Stimulated activated CD4-positive, alpha-beta T cell treated with anti-CD3 and anti-CD28 coated beads, TNF-alpha, amount 100 ng/mL, for 48 hours (primary cell): Measurements from ENCODE around the gene GPSM3.
"Not testable (repeated sequence)": the region's sequence is repeated elsewhere in the genome, so short reads cannot be mapped to it uniquely, and the experiment has no call there.

Experiments
- DNase-seq, 3 donors: peaks; one replicate each; pipeline ENCODE4 v3.0.0-alpha.2; 2020; ENCODE audit warnings: low read depth in 3 of 3

GPSM3 gene

DNA sequence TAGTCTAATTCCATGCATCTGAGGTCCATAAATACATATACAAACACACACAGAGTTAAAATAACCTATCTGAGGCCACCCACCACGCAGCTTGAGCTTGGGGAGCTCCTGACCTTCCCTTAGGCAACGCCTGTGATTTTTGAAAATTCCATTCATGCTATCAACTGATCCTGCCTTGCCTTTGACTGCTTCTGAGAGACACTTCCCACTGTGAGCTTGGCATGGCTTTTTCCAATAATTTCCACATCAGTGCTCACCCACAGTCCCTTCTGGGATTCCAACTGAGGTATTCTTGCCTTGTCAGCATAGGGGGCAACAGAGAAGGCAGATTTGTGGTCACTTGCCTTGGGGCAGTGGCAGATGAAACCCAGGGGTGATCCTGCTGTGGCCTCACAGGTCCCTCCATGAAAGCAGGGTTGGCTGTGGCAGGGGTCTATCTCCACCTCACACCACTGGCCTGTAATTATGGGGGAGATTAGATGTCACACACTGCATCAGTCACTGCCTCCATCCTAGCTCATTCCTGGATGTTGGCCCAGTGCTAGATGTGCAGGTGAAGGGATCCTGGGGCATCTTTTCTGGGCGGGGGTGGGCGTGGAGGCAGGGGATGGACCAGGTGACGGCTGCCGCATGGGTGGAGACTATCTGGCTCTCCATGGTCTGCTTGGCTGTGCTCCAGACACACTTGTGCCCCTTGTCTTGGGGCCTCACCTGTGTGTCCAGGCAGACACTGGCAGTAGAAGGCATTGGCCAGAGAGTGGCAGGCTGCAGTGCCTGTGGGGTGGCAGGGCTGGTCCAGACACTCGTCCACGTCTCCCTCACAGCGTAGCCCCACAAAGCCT lies 11.2 kb upstream of the GPSM3 start:
- DNase-seq, result no peak

DNA sequence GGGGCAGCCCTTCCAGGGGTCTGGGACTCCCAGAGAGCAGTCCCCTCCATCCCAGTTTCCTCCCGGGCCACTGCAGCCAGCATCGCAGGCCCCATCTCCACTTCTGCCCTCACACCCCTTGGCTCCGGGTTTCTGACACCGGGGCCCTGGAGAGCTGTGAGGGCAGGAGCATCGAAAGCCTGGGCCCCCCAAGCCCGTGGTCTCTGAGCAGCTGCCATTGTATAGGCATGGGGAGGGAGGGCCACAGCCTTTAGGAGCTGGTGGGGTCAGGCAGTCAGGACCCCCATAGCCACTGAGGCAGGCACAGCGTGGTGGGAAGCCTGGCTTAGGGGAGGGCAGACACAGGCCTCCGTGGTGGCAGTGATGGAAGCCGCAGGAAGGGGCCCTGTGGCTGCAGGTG lies 9.7 kb upstream of the GPSM3 start:
- no peak for DNase-seq

DNA sequence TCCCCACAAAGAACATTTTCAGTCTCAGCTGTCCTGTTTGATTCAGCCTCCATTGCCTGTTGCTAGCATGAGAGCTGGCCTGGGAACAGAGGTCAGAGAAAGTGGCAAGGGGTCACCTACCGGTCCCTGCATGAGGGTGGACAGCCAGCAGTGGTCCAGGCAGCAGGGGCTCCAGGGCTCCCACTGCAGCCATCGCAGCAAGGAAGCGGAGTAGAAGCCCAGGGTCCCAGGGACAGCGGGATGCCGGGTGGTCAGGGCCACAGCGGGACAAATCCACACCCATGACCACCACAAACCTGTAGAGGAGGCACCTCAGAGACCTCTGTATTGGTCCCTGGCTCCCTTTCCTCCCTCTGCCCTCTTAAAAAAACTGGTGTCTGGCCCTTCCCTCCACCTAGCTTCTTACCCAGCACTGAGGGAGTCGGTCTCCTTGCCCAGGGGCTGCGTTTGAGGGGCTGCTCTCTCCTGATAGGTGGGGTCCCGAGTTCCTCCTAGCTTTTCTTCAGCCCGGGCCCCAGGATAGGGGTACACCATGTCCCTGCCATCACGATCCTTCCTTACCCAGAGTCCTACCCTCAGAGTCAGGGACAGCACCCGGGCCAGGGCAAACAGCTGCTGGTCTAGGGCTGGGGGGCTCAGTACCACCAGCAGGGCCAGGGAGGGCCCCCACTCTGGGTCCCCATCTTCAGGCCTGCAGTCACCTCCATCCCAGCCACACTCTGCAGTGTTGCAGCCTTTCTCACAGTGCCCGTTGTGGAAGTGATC lies 8.4 kb upstream of the GPSM3 start:
- no peak for DNase-seq

DNA sequence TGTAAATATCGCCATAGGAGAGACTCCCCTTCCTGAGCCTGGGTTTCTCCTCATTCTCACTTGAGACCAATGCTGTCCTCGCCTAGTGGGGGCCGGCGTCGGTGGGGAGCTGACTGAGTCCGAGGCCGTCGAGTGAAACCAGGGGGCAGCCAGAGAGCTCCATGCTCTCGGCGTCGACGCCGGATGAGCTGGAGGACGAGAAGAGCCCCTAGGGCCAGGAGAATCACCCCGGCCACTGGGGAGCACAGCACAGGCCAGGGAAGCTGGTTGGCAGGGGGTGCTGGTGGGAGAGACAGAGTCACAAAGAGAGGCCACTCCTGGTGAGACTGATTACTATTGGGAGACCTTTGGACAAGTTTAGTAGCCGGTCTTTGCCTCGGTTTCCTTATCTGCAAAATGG lies 6.4 kb upstream of the GPSM3 start:
- DNase-seq, result no peak

DNA sequence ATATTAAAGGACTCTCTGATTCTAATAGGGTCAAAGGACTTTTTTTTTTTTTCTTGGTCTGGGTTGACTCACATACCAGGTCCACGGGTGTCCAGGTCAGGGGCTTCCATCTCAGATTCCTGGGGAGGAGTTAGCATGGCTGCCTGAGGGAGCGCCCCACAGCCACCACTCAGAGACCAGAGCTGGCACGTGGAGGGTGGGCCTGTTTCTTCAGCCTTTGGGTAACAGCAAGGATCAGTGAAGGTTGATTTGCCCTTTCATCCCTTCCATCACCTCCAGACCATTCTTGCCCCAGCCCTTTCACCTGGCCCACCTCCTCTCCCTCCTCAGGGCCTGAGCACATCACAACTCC lies 5.9 kb upstream of the GPSM3 start:
- no peak for DNase-seq

DNA sequence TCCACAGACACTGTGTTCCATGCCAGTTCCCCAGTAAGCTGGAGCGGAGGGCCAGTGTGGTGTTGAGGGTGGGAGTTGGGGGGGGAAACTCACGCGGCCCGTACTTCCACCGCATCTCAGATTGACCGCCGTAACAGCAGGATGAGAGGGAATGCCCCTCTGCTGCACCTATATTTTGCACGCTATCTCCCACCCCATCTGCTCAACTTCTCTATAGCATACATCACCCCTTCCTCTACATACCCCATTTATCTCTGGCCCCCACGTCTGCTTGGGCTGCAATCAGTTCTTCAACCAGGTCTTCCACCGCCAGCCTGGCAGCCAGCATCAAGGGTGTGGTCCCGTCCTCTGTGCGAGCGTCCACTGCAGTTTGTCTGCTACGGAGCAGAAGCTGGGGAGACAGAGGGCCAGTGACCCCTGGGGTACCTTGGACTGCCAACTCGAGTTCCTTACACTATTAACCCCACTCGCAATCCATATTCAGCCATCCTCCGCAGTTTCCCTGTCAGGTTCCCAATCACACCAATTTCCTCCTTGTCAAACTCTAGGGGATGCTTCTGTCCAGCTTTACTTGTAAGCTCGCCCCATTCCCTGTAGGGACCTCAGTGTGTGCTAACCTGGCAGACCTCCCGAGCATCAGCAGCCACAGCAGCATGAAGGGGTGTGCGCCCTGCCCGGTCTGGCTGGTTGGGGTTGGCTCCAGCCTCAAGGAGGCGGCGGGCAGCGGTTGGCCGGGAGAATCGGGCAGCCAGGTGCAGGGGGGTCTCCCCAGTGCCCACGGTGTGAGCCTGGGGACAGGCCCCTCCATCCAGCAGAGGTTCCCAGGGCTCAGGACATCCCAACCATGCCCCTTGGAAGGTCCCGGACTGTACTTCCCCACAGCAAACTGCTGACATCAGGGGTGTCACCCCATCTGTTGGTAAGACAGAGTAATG lies 4.5 kb upstream of the GPSM3 start:
- no peak for DNase-seq

DNA sequence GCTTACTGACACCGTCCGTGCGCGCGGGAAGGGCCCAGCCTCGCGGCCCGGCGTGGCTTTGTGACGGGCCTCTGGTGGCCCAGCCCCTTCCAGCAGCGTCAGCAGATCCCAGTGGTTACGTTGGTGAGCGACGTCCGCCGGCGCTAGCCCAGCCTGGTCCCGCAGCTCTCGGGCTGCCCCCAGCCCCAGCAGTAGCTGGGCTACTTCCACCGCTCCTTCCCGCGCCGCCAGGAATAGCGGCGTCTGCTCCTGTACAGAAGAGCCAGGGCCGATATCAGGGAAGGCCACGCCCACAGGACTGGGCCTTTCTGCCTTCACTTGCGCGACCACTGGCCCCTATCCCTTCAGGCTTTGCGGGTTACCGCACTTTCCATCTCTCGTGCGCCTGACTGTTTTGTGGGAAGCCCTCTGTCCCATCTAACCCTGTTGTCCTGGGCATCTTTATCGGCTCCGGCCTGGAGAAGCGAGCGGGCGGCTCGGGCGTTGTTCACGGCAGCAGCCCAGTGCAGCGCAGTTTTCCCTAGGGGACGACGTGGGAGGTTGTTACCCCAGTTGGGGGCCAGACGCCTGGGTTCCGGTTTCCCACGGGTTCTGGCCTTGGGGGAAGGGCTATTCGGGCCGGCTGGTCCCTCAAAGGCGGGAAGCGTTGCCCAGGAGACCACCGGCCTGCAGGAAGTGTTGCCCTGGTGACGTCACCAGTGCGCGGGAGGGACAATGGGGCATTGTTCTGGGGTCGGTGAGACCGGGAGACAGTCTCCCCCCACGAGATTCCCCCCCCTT lies 3.6 kb upstream of the GPSM3 start:
- peak in 1 of 3 donors; percentile 61 for DNase-seq

DNA sequence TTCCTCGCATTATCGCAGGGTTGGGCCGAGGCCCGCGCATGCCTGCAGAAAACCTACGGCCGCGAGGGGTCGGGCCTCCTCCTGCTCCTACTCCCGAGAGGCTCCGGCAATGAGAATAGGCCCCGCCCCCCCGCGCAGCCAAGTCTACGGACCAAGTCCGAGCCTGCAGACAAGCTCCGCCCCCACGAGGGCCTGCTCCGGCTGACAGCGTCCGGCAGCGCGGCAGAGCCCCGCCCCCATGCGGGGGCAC lies 3.1 kb upstream of the GPSM3 start:
- DNase-seq, result peak; percentile 100

DNA sequence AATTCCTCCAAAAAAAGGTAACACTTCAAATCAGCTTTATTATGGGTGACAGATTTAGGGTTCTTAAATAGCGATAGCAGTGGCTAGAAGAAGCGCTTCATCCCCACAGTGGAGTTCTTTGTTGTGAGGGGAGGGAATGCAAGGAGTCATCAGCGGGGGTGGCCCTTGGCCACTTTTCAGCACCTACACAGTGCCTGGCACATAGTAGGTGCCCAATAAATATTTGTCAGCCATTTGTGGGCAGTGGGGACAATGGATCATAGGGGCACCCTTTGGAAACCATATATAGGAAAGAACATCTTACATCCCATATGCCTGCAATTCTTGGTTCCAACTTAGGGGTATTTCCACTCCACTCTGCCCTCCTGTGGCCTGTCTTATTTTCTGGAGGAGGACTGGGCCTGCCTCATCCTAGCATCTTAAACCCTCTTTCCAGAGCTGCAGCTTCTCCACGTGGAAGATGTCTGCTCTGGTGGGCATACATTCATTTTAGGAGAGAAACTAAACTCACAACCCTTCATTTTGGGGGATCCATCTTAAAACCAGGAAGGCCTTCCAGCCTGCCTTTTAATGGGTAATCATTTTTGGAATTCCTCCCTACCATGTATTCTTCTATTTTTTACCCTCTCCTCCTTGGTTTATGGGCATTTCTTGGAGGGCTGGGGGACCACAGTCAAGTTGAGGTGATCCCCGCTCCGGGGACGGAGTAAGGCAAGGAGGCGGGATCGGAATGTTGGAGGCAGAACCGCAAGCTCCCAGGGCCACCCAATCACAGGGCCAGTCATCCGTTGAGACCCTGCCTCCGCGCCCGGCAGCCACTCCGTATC lies 2.6 kb upstream of the GPSM3 start:
- DNase-seq, result no peak

DNA sequence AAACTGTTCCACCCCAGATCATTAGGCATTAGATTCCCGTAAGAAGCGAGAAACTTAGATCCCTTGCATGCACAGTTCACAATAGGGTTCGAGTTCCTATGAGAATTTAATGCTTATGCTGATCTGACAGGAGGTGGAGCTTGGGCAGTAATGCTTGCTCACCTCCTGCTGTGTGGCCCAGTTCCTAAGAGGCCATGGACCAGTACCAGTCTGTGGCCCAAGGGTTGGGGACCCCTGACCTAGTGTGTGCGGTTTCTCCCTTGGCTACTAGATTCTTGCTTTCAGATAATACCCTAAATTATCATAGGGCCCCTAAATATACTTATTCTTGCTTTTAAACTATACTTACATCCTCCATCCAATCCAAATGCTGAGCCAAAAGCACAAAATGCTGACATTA lies 1.9 kb upstream of the GPSM3 start:
- DNase-seq, result no peak

DNA sequence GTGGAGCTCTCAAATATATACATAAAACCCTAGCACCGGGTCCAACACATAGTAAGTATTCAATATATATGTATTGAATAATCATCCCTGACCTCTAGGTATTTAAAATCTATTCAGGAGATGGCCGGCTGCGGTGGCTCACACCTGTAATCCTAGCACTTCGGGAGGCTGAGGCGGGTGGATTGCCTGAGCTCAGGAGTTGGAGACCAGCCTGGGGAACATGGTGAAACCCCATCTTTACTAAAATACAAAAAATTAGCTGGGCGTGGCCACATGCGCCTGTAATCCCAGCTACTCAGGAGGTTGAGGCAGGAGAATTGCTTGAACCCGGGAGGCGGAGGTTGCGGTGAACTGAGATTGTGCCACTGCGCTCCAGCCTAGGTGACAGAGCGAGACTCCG lies 653 bp upstream of the GPSM3 start:
- DNase-seq, result not testable (repeated sequence)

DNA sequence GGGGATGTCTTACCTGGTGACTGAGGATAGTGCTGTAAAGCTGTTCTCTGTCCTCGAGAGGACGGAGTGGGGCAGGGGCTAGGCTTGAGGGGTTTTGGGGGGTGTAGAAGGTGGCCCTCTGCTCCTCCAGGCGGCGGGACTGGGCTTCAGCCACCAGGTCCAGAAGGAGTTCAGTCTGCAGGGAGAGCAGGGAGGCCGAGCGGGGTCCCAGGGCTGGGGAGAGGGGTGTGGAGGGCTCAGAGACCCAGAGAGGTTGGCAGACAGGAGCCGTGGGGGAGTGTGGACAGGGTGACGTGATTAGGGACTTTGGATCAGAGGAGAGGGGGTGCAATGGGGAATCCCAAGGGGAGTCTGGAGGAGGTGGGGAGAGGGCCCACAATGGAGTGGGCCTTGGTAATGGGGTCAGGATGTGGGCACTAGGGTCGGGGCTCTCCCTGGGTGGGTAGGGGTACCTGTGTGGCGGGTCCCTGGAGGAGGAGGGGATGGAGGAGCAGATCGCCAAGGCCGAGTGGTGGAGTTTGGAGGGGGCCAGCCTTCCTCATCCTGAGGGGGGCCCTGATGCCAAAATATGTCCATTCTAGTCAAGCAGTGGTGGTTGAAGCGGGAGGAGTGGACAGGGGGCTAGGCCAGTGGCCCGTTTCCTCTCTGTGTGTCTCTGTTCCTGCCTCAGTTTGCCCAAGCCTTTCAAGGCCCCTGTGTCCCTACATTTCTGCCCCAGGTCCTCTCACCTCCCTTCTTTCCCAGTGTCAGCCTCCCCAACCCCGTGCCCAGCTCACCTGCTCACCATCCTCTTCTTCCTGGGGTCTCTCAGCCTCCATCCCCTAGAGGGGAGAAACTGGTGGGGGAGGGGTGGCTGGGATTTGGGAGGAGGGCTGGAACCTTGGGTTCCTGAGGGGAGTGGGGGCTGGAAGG lies 491 bp downstream of the GPSM3 start:
- DNase-seq, result no peak

DNA sequence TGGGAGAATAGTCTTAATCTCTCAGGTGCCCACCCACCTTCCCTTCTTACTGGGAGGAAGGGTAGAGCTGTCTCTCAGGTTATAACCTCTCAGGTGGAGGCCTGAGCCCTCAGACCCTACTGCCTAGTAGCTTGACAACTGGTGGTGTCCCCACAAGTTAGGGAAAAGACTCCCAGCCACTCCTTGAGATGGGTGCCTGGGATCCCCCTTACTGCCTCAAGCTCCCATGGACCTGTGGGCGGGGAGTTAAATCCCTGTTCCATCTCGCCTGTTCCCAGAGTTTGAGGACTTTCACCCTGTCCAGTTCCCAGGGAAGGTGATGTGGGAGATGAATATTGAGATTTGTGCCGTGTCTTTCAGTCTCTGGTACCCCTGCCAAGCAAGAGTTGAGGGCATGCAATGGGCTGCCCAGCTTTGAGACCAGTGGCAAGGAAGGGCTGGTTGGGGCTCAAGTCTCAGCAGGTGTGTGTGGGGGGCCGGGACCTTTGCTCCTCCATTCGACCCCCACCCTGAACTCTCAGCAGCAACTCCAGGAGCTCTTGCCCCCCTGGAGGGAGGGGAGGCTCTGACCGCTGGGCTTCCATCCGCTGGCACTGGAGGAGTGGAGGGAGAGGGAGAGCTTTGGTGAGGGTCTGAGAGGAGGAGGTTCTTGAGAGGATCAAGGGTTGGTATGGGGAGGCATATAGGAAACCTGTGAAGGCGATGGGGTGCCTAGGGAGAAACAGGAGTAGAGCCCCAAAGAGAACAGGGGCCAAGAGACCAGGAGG lies 1.3 kb downstream of the GPSM3 start:
- no peak for DNase-seq

DNA sequence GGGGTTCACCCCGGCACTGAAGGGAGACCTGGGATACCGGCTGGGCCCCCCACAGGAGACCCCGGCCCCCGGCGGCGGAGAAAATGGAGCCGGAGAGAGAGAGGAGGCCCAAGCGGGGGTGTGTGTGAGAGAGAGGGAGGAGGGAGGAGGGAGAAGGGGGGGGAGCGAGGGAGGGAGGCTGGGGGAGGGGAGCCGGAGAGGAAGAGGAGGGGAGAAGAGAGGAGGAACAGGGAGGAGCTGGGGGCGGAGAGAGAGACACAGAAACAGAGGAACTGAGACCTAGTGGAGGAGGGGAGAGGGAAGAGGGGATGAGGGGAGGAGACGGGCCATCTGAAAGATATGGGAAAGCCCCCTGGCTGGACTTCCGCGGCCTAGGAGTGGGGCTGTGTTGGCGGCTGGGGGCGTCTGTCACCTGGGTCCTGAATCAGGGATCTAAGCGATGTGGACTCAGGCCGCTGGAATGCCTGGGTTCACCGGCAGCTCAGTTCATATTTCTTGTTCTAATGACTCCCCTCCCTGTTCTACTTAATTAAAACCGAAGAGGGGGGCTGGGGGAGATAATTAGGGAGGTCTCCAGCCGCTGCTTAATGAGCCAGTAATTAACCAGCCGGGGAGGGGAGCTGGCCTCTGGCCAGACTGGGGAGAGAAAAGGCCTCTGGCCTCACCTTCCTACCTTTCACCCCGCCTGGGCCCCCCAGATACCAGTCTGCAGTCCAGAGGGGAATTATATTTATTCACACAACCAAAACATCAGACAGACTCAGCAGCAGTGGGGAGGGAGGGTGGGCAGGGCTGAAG lies 2.2 kb downstream of the GPSM3 start, which contains the start of gene PBX2:
PBX2 (minus strand) TSS at position 149 of the 798 bp plus-strand sequence. CDS start 287 bp downstream, outside the sequence.
- DNase-seq, result peak; percentile 63 to 86 (median 67)

DNA sequence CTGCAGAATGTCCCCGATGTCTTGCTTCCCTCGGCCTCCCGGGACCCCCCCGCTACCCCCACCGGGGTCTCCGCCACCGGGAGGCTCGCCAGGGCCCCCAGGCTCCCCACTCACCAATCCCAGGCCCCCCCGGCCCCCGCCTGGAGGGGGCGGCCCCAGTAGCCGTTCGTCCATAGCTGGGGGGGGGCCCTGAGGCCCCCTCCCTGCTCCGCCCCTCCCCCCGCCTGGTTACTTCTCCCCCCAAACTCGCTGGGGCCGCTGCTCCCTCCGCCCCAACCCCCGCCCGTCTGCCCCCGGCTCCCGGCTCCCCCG lies 2.7 kb downstream of the GPSM3 start:
- DNase-seq, result no peak

DNA sequence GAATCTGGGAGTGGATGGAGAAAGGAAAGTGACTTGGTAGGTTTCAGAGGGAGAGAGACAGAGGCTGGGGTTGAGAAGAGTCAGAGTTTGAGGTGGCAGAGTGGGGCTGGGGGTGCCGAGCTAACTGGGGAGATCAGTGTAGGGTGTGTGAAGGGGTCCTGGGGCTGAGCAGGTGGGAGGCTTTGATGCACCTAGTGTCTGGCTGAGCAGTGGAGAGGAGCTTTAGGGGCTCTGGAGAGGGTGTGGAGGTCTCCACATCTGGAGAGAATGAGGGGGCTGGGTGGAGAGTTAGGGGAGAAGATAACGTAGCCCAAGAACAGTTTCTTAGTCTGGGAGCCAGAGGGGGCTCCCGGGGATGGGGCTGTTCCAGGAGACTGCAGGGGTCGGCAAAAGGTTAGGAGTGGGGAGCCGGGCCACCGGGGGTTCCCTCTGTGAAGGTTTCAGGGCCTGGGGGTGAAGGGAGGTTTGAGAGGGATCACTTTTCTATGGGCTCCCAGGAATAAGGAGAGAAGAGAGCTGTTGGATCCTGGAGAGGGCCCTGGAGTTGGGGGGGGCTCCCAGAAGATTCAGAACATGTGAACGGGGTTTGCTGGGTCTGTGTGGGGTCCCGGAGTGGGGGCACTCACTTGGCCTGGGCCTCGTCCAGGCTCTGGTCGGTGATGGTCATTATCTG lies 3.2 kb downstream of the GPSM3 start:
- no peak for DNase-seq

DNA sequence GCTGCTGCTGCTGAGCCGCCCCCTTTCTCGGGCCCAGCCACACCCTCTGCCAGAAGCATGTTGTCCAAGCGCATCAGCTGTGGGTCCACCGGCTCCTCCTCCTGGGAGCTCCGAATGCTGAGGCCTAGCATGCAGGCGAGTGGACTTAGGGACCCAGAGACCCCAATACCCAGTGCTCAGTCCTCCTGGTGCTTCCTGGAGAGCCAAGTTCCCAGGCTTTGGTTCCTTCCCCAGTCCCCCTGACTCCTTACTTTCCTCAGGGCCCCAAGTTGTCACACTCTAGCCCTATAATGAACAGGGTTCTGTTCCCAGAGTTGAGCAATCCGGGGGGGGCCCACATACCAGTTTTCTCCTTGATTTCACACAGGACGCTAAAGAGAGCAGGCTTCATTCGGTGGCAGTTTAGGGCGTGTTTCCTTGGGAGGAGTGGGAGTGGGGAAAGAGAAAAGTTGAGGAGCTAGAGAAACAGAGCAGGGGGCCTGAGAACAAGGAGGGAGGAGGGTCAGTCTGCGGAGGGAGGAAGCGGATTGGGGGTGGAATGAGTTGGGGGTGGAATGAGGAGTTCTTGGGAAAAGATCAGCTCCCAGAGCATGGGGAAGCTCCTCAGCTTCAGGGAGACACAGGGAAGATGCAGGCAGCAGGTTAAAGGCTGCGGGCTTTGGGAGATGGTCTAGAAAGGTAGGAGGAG lies 3.9 kb downstream of the GPSM3 start:
- no peak for DNase-seq
